NCI-H128 (cell line): ENCODE measurements around the gene IER2.

Source experiments
- DNase-seq: peaks from one replicate; lab custom pipeline; 2025; ENCODE audit not compliant: unreplicated experiment; lab: John Stamatoyannopoulos, UW

Gene IER2

DNA sequence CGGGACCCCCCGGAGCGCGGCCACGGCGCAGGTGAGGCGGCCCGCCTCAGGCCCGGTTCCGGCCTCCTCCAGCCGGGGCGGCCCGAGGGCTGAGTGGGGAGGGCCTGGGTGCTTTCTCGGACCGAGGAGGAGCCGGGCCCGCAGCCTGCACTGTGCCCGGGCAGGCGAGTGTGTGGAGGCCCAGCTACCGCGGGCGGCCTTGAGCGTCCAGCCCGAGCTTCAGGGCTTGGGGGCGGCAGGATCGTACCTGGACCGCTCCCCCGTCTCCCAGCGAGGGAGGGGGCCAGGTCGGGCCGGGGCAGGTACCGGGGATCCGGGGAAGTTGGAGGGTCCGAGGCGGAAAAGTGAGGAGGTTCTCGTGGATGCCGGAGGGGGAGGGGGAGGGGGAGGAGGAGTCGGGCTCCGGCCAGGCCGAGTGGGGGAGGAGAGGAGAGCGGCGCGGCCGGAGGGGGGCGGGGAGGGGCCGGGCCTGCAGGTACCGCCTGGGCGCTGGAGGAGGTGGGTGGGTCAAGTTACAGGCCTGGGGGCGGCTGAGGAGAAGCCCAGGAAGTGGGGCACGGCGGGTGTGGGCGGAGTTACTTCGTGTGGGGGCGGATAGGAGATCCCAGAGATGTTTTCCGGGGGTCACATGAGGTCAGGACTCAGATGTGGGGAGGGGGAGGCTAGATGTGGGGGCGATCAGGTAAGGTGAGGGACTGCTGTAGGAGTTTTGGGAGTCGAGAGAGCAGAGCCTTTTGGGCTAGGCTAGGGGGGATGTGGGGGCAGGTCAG lies 31.6 kb upstream of the IER2 start:
- DNase-seq, result peak; percentile 15

DNA sequence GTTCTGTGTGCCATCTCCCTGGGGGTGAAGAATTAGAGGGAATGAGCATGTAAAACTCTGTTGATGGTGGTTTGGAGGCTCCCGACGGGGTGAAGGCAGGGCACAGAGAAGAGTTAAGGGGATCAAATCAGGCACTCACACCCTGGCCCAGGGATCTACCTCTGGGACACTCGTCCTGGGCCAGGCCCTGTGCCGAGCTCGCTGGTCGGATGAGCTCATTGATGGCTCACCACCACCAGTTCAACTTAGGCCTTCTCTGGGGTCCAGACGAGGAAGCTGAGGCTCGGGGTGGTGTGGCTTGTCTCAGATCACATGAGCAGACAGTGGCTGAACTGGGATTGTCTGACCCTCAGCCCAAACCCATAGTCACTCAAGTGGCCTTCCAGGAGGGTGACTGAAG lies 30.6 kb upstream of the IER2 start:
- no peak for DNase-seq

DNA sequence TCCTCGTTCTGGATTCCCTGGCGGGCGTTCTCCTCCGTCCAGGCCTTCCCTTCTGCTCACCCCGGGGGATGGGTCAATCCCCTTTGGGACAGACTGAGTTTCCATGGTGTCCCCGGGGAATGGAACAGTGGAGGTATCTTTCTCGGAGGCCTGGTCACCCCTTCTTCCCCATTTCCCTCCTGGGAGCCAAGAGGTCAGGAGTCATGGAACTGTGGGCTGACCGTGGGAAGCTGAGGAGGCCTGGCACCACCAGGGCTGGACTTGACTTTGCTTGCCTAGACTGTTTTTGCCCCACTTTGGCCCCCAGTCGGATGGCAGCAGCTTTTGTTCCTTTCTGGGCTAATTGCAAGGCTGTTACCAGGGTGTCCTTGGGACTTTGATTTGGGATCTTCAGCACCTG lies 30.2 kb upstream of the IER2 start:
- DNase-seq, result no peak

DNA sequence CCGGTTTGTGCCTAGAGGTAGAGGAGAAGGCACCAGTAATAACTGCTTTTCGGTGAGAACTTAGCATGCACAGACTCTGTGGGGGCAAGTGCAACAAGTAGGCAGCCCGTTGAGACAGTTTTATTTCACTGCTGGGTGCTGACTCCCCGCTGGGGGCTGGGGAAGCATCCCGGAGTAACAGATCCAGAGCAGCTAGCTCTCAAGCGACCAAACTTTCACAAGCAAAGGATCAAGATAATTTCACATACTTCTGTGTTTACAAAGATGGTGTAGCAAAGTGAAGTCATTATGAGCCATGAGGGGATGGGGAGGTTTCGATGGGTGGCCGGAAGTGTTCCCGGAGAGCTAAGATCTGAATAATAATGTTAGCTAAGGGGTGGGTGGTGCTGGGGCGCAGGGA lies 29.4 kb upstream of the IER2 start:
- no peak for DNase-seq

DNA sequence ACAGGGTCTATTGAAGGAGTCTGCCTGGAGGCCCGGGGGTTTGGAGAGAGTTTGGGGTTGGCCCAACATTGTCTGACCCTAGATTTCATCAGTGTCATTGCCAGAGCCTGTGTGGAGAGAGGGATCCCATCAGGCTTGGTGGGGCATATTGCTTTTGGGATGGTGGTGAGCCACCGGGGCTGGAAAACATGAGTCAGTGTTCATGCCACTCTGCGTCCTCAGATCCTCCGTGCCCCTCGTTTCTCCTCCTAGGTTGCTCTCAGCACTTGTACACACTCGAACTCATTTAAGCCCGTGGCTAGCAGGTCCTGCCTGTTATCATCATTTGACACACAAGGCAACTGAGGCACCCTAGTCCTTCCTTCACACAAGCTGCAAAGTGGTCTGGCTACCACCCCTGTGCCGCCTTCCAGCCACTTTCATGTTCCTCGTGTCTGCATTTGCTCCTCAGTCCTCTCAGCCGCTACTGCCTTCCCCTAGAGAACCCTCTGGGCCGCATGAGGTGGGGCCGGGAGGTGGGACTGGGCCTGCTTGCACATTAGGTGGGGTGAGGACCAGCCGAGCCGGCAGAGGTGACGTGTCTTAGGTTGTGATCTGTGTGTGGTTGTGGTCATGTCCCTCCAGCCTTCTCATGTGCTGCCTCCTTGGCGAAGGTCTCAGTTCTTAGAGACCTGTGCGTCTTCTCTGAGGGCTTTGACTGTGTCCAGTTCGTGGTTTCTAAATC lies 28.5 kb upstream of the IER2 start:
- DNase-seq, result no peak

DNA sequence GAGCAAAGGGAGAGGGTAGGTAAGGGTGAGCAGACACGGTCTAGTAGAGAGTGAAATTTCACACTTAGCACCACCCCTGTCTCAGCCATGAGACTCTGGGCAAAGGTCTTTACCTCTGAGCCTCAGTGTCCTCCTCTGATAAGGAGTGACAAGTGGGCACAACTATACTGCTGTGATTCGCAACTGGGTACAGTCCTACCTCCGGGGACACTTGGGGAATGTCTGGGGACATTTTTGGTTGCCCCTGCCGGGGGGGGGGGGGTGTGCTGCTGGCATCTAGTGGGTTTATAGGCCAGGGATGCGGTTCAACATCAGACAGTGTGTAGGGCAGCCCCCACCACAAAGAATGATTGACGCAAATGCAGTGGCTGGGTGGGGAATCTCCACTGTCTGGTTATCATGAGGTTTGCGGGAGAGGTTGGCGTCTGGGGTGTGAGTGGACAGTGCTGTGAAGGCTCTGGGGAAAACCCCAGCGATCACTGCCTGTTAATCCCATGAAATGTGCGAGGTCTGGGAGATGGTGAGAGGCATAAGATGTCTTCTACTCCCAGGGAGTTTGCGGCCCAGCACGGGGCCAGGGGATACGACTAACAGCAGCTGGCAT lies 27.8 kb upstream of the IER2 start:
- no peak for DNase-seq

DNA sequence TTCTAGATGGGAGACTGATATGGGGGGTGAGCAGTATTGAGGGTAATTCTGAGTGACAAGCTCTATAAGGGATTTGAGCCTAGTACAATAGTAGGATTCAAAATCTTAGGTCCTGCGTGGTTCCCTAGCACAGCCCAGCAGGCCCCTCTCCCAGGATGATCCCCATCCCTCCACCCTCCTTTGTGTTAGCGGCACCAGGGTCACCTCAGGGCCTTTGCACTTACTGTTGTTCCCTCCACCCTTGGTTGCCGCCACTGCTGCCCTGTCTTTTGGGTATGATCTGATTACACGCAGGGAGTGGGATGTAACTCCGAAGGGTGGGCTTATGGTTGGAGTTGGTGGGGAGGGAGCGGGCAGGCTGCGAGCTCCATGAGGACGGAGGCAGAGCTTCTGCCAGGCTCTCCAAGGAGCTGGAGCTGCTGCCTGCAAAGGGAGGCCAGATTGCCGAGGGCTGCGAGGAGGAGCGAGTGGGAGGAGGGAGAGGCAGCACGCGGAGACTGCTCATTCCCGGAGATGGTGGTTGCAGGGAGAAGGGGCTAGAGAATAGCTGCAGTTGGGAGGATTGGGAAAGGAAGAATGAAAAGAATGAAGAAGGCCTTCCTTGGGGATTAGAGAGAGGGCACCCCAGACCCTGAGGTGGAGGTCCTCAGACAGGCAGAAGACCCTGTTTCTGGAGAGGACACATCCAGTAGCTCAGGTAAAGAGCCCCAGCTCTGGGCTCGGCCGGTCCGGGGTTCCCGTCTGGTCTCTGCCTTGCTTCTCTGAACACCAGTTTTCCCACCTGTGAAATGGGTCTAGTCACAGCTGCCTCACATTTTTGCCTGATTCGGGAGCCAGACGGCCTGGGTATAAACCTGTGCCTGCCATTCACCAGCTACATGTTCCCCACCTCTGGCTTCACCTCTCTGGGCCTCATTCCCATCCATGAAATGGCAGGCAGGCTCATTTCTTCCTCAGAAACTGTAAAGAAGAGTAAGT lies 26.9 kb upstream of the IER2 start:
- DNase-seq, result no peak

DNA sequence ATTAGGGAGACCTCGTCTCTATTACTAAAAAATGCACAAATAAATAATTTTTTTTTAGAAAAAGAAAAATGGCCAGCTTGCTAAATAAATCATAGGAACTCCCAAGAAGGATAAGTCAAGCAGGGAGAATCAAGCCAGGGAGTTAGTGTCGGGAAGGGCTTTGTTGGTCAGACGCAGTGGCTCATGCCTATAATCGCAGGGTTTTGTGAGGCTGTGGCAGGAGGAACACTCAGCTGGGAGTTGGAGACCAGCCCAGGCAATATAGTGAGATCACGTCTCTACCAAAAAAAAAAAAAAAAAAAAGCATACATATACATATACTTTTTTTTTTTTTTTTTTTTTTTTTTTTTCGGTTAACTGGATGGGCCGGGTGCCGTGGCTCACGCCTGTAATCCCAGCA lies 23.2 kb upstream of the IER2 start:
- DNase-seq, result no peak

DNA sequence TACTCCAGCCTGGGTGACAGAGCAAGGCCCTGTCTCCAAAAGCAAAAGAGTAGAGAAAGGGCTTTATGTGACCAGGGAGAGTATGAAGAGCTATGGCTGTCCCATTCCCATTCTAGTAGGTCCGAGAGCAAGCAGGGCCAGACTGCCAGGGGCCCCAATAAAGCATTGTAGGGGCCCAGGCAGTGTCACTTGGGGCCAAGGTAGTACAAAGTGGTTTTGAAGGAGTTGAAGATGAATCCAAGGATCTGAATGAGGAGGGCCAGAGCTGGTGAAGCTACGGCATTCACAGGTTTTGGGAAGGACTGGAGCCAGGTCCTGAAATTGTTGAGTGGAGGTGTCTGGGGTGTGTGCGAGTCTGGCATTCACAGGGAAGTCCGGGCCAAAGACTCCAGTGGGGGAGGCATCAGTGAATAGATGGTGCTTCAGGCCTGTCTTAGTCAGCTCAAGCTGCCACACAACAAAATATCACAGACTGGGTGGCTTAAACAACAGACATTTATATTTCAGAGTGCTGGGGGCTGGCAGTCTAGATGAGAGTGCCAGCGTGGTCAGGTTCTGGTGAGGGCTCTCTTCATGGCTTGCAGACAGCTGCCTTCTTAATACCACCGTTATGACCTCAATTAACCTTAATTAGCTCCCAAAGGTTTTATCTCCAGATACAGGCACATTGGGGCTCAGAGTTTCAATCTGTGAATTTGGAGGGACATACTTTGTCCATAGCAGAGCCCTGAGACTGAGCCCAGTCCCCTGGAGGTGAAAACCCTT lies 22.2 kb upstream of the IER2 start:
- no peak for DNase-seq

DNA sequence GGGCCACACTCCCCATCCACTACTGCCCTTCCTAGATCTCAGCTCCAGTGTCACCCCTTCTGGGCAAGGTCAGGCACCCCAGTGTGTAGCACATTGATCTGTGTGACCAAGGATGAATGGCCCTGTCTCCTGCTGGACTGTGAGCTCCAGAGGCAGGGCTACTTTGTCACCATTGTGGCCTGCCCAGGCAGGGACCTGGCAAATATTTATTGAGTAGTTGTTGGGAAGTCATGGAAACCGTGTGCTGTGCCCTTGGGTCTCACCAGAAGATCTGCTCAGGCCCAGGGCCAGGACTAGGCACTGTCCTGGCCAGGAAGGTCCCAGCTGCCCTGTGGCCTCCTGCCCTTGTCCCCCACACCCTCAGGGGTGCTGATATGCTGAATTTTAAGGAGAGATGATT lies 21.6 kb upstream of the IER2 start:
- DNase-seq, result no peak

DNA sequence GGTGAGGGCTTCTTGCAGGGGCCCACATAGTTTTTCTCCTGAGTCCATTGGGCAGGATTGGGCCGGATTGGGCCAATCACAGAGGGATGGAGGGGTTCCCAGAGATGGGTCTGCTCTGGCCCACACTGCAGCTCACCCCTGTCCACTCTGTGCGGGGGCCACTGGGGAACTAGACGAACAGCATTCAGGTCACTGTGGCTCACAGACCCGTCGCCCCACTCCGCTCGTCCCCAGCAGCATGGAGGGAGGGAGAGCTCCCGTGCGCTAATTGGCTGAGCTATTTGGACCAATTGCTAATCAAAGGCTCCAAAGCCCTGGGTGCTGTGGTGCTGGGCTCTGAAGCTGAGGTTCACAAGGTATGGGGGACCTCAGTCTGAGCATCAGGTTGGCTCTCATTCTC lies 20.8 kb upstream of the IER2 start:
- no peak for DNase-seq

DNA sequence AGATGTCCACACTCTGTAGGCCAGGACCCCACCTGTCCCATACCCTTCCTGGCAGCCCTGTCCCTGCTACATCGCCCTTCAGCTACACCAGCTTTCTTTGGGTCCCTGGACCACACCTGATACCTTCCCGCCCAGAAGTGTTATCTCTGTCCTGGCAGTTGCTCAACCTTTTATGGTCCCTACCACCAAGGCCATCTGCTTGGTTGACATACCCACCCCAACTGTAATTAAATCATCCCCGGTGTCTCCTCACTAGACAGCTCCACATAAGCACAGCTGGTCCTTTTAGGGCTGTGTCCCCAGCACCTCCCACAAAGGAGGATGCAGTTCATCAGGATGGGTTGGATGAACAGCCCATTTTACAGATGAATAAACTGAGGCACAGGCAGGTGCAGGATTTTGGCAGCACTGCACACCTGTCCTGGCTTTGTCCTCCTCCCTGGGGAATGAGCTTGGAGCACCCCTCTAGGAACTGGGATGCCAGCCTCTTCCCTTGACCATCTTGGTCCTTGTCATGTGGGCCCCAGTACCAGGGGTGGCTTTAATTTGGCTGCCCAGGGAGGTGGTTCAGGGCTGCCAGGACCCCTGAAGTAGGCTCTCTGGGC lies 19.2 kb upstream of the IER2 start:
- DNase-seq, result no peak

DNA sequence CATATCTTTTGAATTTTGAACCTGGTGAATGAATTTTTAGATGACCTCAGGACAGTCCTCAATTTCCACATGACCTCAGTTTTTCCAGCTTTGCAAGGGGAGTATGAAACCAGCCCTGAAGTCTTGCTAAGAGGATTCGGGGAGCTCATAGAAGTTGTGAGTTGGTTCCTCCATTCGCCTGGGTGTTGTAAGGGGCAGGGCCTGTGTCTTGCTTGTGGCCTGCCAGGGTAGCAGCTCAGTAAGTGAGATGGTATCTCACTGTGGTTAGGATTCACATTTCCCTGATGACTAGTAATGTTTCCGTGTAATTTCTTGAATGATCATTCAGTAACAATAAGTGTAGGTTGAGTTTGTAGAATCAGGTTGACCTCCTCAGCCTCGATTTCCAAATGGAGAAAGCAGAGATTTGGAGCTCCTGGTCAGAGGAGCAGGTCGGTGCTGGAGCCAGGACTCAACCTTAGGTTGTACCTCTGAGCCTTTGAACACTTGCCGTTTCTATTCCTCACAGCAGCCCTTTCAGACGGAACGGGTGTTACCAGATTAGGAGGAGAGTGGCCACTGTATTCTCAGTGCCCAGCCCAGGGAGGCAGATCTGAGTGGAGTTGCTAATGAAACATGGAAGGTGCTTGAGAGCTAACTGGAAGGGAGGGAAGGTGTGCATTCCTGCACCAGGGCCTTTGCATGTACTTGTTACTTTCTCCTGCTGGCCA lies 17.6 kb upstream of the IER2 start:
- no peak for DNase-seq

DNA sequence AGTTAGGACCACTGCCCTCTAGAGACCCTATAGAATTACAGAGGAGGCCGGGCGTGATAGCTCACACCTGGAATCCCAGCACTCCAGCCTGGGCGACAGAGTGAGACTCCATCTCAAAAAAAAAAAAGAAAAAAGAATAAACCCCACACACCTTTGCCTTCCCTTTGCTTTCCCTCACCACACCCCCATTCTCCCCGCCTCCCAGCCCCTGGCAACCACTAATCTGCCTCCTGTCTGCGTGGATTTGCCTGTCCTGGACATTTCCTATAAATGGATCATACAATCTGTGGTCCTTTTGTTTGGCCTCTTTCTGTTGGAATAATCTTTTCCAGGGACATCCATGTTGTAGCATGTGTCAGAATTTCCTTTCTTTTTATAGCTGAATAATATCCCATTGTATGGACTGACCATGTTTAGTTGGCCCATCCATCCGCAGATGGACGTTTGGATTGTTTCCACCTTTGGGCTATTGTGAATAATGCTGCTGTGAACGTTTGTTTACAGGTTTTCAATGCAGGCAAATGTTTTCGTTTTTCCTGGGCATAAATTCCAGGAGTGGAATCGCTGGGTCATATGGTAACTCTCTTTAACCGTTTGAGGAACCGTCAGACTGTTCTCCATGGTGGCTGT lies 16.9 kb upstream of the IER2 start:
- no peak for DNase-seq

DNA sequence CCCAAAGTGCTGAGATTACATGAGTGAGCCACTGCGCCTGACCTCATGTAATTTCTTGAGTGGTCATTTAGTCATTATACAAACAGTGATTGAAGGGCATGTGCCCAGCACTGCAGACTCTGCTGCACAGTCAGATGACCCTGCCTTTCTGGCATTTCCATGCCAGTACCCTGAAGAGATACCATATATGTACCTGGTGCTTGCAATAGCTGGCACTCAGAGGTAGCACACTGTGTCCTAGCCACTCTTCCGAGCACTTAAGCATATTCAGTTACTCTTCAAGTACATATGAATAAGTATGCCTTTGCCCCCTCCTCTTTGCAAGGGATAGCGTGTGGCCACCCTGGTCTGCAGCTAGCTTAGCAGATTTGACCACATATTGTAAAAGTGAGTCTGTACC lies 15.6 kb upstream of the IER2 start:
- no peak for DNase-seq

DNA sequence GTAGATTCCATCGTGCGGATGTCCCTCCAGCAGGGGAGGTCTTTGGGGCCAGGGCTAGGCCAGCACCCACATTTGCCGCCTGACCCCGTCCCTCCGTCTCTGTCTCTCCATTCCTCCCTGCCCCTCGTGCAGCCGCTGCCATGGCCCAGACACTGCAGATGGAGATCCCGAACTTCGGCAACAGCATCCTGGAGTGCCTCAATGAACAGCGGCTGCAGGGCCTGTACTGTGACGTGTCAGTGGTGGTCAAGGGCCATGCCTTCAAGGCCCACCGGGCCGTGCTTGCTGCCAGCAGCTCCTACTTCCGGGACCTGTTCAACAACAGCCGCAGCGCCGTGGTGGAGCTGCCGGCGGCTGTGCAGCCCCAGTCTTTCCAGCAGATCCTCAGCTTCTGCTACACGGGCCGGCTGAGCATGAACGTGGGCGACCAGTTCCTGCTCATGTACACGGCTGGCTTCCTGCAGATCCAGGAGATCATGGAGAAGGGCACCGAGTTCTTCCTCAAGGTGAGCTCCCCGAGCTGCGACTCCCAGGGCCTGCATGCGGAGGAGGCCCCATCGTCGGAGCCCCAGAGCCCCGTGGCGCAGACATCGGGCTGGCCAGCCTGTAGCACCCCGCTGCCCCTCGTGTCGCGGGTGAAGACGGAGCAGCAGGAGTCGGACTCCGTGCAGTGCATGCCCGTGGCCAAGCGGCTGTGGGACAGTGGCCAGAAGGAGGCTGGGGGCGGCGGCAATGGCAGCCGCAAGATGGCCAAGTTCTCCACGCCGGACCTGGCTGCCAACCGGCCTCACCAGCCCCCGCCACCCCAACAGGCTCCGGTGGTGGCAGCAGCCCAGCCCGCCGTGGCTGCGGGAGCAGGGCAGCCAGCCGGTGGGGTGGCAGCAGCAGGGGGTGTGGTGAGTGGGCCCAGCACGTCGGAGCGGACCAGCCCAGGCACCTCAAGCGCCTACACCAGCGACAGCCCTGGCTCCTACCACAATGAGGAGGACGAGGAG lies 14.8 kb upstream of the IER2 start:
- no peak for DNase-seq

DNA sequence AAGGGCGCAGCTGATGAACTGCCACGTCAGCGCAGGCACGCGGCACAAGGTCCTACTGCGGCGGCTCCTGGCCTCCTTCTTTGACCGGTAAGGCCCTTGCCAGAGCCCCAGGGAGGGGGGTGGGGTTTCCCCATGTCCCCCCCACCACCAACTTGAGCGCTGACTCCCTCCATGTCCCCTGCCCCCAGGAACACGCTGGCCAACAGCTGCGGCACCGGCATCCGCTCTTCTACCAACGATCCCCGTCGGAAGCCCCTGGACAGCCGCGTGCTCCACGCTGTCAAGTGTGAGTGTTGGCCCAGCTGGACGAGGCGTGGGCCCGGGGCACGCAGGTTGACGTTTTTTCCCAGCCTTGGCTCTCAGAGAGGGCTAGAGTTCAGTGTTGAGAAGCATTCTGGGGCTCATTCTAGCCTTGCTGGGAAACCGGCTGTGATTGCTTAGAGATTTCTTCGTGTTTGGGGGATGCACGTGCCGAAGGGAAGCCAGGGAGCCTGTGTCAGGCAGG lies 12.9 kb upstream of the IER2 start:
- DNase-seq, result no peak
